HG02884 (cell line): Measurements from ENCODE around the gene RADIL.
A peak's percentile ranks its signal among the peaks of the same experiment; 100 is the strongest.

ENCODE experiments used
- ATAC-seq: cut with Tn5 transposase; IDR thresholded peaks from one replicate; pipeline ENCODE4 v1.9.1; 2021; ENCODE audit warnings: mild to moderate bottlenecking, moderate library complexity; ENCODE audit not compliant: unreplicated experiment

Gene RADIL

GRCh38 chr7:4763091-4763793, 120.3 kb downstream of the RADIL start:
- ATAC-seq = no peak

- ATAC-seq = no peak
Measured at GRCh38 chr7:4762121-4763055, 121.1 kb downstream of the RADIL start.

GRCh38 chr7:4760952-4761351, 122.6 kb downstream of the RADIL start:
- no peak for ATAC-seq

DNA sequence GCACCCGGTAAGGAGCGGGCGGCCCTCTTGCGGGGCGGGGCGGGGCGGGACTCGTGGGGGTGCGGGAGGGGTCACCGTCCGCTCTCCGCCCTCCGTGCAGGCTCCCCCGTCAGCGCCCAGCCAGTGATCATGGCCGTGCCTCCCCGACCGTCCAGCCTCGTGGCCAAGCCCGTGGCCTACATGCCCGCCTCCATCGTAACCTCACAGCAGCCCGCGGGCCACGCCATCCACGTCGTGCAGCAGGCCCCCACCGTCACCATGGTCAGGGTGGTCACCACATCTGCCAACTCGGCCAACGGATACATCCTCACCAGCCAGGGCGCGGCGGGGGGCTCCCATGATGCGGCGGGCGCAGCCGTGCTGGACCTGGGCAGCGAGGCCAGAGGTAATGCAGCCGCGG, 124.3 kb downstream of the RADIL start:
- ATAC-seq = no peak

- ATAC-seq = no peak
Measured at GRCh38 chr7:4758791-4759190, 124.7 kb downstream of the RADIL start.

DNA sequence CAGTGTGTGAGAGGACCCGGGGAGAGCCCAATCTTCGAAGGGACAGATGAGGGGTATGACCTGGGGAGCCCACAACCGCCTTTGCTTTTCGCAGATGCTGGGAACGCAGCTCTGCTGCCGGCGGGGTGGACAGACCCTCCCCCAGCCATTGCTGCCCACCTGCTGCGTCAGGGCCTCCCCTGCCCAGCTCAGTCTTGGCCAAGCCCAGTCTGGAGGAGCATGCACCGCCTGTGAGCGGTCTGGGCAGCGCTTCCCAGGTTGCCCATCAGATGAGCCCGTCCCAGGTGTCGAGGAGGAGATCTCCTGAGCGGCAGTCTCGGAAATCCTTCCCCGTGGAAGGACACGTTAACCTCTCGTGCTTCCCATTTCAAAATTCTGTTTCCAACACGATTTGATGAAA, 125.4 kb downstream of the RADIL start:
- ATAC-seq = no peak

DNA sequence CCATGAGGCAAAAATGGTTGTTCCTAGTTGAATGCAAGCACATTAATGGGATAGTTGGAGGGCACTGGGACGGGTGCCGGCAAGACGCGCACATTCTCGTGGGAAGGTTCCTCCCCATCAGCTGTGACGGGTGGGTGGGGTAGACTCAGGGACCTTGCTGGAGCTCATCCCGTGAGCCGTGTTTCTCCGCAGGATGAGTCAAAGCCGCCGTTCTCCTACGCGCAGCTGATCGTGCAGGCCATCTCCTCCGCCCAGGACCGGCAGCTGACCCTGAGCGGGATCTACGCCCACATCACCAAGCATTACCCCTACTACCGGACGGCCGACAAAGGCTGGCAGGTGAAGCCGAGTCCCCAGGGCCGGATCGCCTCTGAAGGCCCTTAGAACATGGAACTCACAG, 128.5 kb downstream of the RADIL start:
- ATAC-seq = no peak

DNA sequence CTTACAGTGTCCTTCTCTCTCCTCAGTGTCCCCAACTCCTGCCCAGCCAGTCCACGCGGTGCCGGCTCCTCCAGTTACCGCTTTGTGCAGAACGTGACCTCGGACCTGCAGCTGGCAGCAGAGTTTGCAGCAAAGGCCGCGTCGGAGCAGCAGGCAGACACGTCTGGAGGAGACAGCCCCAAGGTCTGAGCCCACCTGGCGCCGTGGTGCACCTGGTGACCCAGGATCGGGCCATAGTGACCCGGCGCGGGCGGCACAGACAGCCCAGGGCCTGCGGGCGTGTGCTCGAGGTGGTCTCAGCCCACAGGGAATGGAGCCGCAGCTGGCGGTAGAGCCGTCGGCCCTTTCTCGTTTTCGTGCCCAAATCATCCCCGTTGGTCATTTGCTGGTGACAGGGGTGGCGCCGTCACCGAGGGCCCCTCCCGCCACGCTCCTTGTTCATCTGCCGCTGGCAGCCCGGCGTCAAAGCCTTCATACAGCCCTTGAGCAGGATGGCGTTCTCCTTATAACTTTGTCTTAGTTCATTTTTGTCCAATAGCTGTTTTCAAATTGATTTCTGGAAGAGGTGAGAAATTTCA, 129.0 kb downstream of the RADIL start:
- no peak for ATAC-seq

DNA sequence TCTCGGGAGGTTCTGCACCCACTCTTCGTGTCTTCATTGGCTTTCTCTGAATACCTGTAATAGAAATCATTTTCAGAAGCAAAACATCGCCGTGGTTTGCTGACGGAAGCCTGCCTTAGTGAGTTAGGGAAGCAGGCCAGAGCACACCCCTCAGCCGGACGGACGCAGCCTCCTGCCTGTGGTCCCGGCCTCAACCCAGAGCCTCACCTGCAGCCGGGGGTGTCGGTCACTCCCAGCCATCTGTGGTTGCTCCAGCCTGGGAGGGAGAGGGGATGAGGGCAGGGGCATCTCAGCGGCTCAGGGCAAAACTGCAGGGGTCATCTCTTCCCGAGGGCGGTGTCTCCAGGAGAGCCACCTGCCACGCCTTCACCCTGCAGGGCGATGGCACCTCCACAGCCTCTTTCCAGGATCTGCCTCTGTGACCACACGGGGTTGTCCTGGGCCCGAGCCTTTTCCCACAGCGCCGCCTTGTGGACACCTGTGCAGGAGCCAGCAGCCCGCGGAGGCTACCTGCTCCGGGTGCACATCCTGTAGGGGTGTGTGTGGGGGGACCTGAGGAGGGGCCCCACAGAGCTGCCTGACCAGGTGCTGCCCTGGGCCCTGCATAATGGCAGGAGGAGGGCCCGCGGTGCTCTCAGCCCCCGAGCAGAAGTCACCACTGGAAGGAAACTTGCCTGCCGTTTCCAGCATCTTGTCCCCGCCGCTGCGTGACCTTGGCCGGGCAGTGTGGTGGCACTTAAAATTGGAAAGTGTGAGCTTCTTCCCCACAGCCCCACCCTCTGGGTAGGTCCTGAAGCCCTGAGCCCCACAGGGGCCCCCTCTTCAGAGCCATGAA, 129.7 kb downstream of the RADIL start:
- peak; percentile 71 for ATAC-seq

DNA sequence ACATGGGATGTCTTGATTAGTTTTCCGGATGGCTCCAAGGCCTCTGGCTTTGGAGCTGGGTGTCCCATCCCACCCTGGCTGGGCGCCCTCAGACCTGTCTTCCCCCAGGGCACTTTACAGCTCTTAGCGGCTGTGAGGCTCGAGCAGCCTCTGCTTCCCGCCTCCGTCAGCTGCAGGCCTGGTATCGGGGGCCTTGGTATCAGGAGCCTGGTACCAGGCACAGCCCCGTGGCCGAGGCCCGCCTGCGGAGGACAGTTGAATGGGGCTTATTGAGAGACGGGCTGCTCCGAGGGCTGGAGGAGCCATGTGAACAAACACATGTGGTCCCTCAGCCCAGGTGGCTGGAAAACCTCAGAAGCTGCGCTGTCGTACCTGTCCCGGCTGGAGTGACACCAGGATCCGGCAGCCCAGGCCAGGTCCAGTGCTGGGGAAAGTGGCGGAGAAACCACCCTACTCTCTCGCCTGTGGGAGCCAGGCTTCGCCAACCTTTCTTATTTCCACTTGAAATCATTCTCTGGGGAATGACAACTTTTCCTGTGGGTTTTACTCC, 132.0 kb downstream of the RADIL start:
- ATAC-seq = no peak

DNA sequence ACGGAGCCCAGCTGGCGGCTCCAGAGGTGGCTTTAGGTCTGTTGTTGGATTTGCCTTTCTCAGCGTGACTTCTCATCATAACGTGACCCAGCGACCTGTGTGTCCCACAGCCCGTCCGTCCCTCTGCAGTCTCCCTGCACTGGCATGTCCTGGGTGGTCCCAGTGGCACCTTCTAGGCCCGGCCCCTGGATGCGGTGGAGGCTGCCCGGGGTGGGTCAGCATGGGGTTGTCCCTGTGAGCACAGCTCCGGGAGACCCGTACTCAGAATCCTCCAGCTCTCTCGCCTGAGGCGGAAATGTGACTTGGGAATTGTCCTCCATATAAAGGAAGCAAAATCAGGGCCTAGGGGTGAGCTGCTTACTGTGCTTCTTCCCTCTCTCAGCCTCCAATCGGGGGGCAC, 133.7 kb downstream of the RADIL start:
- ATAC-seq = no peak

GRCh38 chr7:4749363-4749762, 134.2 kb downstream of the RADIL start:
- ATAC-seq = no peak
